CD14-positive monocyte (primary cell): ENCODE measurements around the gene POU3F1. TPM values are rescaled to one million over a fixed set of nuclear protein-coding genes. Genes with fewer than 3 reads are reported as not detected.

Experiments
- DNase-seq, 3 donors: peaks; one replicate each; pipeline ENCODE4 v3.0.0-alpha.2; 2011 to 2022
- H2AFZ ChIP-seq: 2 replicates; pipeline ENCODE4 v1.6.0; 2012; ENCODE audit warnings: mild to moderate bottlenecking, low read depth, low read length, inconsistent platforms; ENCODE audit not compliant: insufficient read depth, poor library complexity, severe bottlenecking
- H3K27ac ChIP-seq, 2 donors: 1 replicate in 1 of 2; 2 replicates in 1 of 2; pipeline ENCODE4 v1.5.1; 2012 to 2013; ENCODE audit warnings: low read length in 2 of 2, control low read depth in 1 of 2, inconsistent platforms in 1 of 2, low read depth in 1 of 2, mild to moderate bottlenecking in 1 of 2
- H3K27me3 ChIP-seq, 2 donors: one replicate each; pipeline versions ENCODE4 v1.6.0 to v1.6.1; 2011 to 2013; ENCODE audit warnings: low read length in 2 of 2; ENCODE audit not compliant: control insufficient read depth in 2 of 2, insufficient read depth in 2 of 2
- H3K36me3 ChIP-seq, 2 donors: replicated peaks in 1 of 2; 1 replicate in 1 of 2; 2 replicates in 1 of 2; pipeline versions ENCODE4 v1.5.1 to v1.6.1; 2012 to 2013; ENCODE audit warnings: low read length in 2 of 2, control low read depth in 1 of 2, inconsistent platforms in 1 of 2, mild to moderate bottlenecking in 1 of 2; ENCODE audit not compliant: insufficient read depth in 2 of 2, control insufficient read depth in 1 of 2
- H3K4me1 ChIP-seq, 2 donors: 1 replicate in 1 of 2; 2 replicates in 1 of 2; pipeline versions ENCODE4 v1.5.1 to v1.6.1; 2012 to 2013; ENCODE audit warnings: low read length in 2 of 2, control low read depth in 1 of 2, inconsistent platforms in 1 of 2, mild to moderate bottlenecking in 1 of 2, moderate library complexity in 1 of 2; ENCODE audit not compliant: insufficient read depth in 2 of 2, control insufficient read depth in 1 of 2
- H3K4me2 ChIP-seq: replicated peaks from 2 replicates; pipeline ENCODE3; 2012; ENCODE audit warnings: low read length, moderate library complexity, mild to moderate bottlenecking; ENCODE audit not compliant: poor library complexity, severe bottlenecking; ENCODE audit errors: extremely low read depth
- H3K4me3 ChIP-seq, 3 experiments: fragments of 200-600 bp in 1 of 3; sonication (generic) in 1 of 3; replicated peaks in 1 of 3; 1 replicate in 2 of 3; 2 replicates in 1 of 3; pipeline ENCODE4 v1.5.1; 2011 to 2013; ENCODE audit warnings: low read length in 3 of 3, mild to moderate bottlenecking in 3 of 3, control low read depth in 2 of 3, low read depth in 2 of 3, inconsistent platforms in 1 of 3, moderate library complexity in 1 of 3
- H3K79me2 ChIP-seq: 2 replicates; pipeline ENCODE4 v1.6.0; 2012; ENCODE audit warnings: mild to moderate bottlenecking, control low read depth, inconsistent platforms, low read length, moderate library complexity; ENCODE audit not compliant: insufficient read depth
- H3K9ac ChIP-seq: 2 replicates; pipeline ENCODE4 v1.6.0; 2017; ENCODE audit warnings: low read length, mild to moderate bottlenecking; ENCODE audit not compliant: insufficient read depth, poor library complexity, severe bottlenecking
- H3K9me3 ChIP-seq, 2 donors: replicated peaks in 1 of 2; 1 replicate in 1 of 2; 2 replicates in 1 of 2; pipeline versions ENCODE4 v1.5.1 to v1.6.1; 2012 to 2013; ENCODE audit warnings: low read length in 2 of 2, control low read depth in 1 of 2; ENCODE audit not compliant: control insufficient read depth in 1 of 2, insufficient read depth in 1 of 2
- H4K20me1 ChIP-seq: 2 replicates; pipeline ENCODE4 v1.6.0; 2012; ENCODE audit warnings: mild to moderate bottlenecking, low read length, control low read depth, moderate library complexity; ENCODE audit not compliant: insufficient read depth
- H3K27ac Mint-ChIP-seq, 7 donors: one replicate each; pipeline ENCODE4 v1.8.0; 2020; ENCODE audit warnings: mild to moderate bottlenecking in 7 of 7, mixed read lengths in 7 of 7, moderate library complexity in 6 of 7, inconsistent platforms in 2 of 7
- H3K27me3 Mint-ChIP-seq, 3 donors: one replicate each; pipeline ENCODE4 v1.8.0; 2021 to 2022; ENCODE audit warnings: low read depth in 3 of 3, mild to moderate bottlenecking in 3 of 3, mixed read lengths in 3 of 3, moderate library complexity in 3 of 3, inconsistent platforms in 1 of 3
- H3K36me3 Mint-ChIP-seq, 2 donors: one replicate each; pipeline ENCODE4 v1.8.0; 2020; ENCODE audit warnings: mixed read lengths in 2 of 2, inconsistent platforms in 1 of 2, mild to moderate bottlenecking in 1 of 2
- H3K4me1 Mint-ChIP-seq: one replicate; pipeline ENCODE4 v1.8.0; 2020; ENCODE audit warnings: mild to moderate bottlenecking, mixed read lengths
- H3K4me3 Mint-ChIP-seq, 2 donors: one replicate each; pipeline ENCODE4 v1.8.0; 2020; ENCODE audit warnings: mild to moderate bottlenecking in 2 of 2, mixed read lengths in 2 of 2, moderate library complexity in 1 of 2
- H3K9me3 Mint-ChIP-seq, 7 donors: one replicate each; pipeline ENCODE4 v1.8.0; 2020 to 2022; ENCODE audit warnings: mixed read lengths in 7 of 7, mild to moderate bottlenecking in 6 of 7, moderate library complexity in 6 of 7, inconsistent platforms in 2 of 7
- WGBS: methylation state at CpG from one replicate; pipeline ENCODE4 v1.1.5; 2013; ENCODE audit warnings: missing lambda C conversion rate; ENCODE audit not compliant: insufficient coverage; 5-methylcytosine and 5-hydroxymethylcytosine counted together
- intact Hi-C, 2 donors: fragments of 100-400 bp; cut with micrococcal nuclease; formaldehyde crosslinking; loops; one replicate each; pipeline versions ENCODE4 v1.15.0 to v1.15.1; 2023
- polyA plus RNA-seq, 3 donors: library from polyadenylated mRNA; depleted of rRNA in 1 of 3; unstranded in 2 of 3; stranded (reverse) in 1 of 3; fragments of 300-500 nt in 2 of 3; fragments of >200 nt in 1 of 3; fragmentation: Illumina TruSeq in 2 of 3; gene quantifications; 1 replicate in 2 of 3; 2 replicates in 1 of 3; pipeline ENCODE4 v1.2.3, GENCODE V29; 2012 to 2021
- TF ChIP-seq, protein P1 (sequence below): fragments of 200-600 bp; IDR thresholded peaks from one replicate; pipeline ENCODE4 v1.8.0; 2022; ENCODE audit warnings: antibody characterized with exemption, mild to moderate bottlenecking

POU3F1 gene
- polyA plus RNA-seq, 3 donors, result not detected

DNA sequence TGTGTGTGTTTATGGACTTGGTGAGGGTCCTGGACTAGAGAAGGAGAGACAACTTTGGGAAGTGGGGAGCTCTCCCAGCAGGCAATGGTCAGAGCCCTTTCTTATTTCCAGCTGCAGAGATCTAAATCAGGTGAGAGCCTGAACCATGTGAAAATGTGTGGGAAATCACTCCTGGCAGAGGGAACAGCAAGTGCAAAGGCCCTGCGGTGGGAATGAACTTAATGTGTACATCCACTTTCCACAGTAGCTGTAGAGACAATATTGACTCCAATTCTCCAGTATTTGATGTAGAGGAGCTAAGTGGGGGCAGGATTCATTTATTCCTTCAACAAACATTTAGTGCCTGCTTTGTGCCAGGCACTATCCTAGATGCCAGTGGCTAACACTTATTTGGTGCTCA, 14.7 kb upstream of the POU3F1 start:
- no peak overlapping the region for H3K4me2 ChIP-seq
- no peaks in the 10 kb centered on the region for H3K9me3 Mint-ChIP-seq
- H3K27ac ChIP-seq, result no peak overlapping the region
- H3K36me3 Mint-ChIP-seq, result no peaks in the 10 kb centered on the region
- peaks cover 6 to 13% (median 7%) of the 10 kb centered on the region in 3 donors for H3K27me3 Mint-ChIP-seq
- no peaks in the 10 kb centered on the region for H3K9me3 ChIP-seq
- TF ChIP-seq, protein P1, sequence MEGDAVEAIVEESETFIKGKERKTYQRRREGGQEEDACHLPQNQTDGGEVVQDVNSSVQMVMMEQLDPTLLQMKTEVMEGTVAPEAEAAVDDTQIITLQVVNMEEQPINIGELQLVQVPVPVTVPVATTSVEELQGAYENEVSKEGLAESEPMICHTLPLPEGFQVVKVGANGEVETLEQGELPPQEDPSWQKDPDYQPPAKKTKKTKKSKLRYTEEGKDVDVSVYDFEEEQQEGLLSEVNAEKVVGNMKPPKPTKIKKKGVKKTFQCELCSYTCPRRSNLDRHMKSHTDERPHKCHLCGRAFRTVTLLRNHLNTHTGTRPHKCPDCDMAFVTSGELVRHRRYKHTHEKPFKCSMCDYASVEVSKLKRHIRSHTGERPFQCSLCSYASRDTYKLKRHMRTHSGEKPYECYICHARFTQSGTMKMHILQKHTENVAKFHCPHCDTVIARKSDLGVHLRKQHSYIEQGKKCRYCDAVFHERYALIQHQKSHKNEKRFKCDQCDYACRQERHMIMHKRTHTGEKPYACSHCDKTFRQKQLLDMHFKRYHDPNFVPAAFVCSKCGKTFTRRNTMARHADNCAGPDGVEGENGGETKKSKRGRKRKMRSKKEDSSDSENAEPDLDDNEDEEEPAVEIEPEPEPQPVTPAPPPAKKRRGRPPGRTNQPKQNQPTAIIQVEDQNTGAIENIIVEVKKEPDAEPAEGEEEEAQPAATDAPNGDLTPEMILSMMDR, result no peak
- H3K27ac Mint-ChIP-seq, result no peak overlapping the region
- no peak overlapping the region for H2AFZ ChIP-seq
- no peak overlapping the region for H3K4me3 ChIP-seq
- no peaks in the 10 kb centered on the region for H3K36me3 ChIP-seq
- intact Hi-C loops, result no loop called here
- no peaks in the 10 kb centered on the region for H3K79me2 ChIP-seq
- H3K4me1 ChIP-seq, result no peaks in the 10 kb centered on the region
- no peaks in the 10 kb centered on the region for H3K4me1 Mint-ChIP-seq
- no peaks in the 10 kb centered on the region for H3K27me3 ChIP-seq
- no peak for DNase-seq
- no peak overlapping the region for H3K9ac ChIP-seq
- H4K20me1 ChIP-seq, result no peaks in the 10 kb centered on the region
- no peak overlapping the region for H3K4me3 Mint-ChIP-seq
- no CpG with 5 or more reads among the region's 1 CpG for WGBS

DNA sequence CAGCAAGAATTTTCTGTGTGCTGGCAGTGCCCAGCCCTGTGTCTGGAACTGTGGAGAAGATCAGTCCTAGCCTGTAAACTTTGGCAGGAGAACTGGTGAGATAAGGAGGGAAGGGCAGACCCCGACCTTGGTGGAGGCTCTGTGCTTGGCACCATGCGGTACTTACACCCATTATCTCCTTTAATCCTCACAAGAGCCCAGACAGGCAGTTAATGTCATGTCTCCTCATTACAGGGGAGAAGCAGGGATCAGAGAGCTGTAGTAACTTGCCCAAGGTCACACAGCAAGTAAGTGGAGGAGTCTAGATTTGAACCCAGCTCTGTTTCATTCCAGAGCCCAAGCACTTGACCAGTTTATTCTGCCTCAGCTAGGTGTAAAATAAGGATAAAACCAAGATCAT, 13.9 kb upstream of the POU3F1 start:
- WGBS, result no CpG with 5 or more reads among the region's 2 CpGs
- Histone ChIP-seq H3K36me3 (no peaks in the 10 kb centered on the region), H3K27me3 (no peaks in the 10 kb centered on the region), H3K4me3 (no peak overlapping the region), H3K27ac (no peak overlapping the region), H4K20me1 (no peaks in the 10 kb centered on the region), H2AFZ (no peak overlapping the region), H3K4me1 (no peaks in the 10 kb centered on the region), H3K4me2 (no peak overlapping the region), H3K9me3 (no peaks in the 10 kb centered on the region), H3K9ac (no peak overlapping the region), H3K79me2 (no peaks in the 10 kb centered on the region)
- H3K4me3 Mint-ChIP-seq, result no peak overlapping the region
- H3K36me3 Mint-ChIP-seq, result no peaks in the 10 kb centered on the region
- TF ChIP-seq, protein P1, result no peak
- H3K27ac Mint-ChIP-seq, result no peak overlapping the region
- H3K4me1 Mint-ChIP-seq, result no peaks in the 10 kb centered on the region
- no peaks in the 10 kb centered on the region for H3K9me3 Mint-ChIP-seq
- peaks cover 6 to 13% (median 7%) of the 10 kb centered on the region in 3 donors for H3K27me3 Mint-ChIP-seq
- intact Hi-C loops, result no loop called here
- no peak for DNase-seq
